ENCODE results near the gene MAGI2.

The MAGI2 gene

DNA sequence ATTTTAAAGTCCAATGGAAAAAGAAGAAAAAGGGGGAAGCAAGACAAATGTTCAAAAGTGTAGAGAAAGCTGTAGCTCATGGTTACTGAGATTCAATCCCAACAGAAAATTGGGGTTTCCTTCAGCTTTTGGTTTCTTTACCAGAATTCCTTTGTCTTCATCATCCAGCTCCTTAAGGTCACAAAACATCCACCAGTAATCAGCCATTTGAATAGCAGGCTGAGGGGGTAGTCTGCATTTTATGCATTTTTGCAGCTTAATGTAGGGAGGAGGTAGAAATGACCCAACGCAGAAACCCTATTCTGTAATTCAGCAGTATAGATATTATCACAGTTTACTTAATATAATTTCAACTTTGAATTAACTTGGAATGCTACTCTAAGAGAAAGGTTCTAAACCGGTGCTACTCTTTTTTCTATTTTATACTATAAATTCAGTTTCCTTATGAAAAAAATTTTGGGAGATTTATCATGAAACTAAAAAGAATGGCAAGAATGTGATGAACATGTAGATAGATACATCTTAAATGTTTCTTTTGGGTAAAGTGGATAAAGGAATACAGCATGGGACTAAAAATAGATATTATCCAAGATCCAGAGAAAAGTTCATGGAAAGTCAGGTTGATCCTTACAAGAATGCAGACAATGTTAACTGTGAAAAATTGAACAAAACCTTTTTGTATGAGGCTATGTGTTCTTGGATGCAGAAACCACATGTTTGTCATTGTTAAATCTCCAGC, 1058.0 kb downstream of the MAGI2 start:
- TF ChIP-seq ZNF274 (IDR thresholded peaks at IDR 0.05; ENCODE audit: low read depth, low read length) = no peak
- no peak overlapping the region for H3K4me3 ChIP-seq (ENCODE audit: low read length)

DNA sequence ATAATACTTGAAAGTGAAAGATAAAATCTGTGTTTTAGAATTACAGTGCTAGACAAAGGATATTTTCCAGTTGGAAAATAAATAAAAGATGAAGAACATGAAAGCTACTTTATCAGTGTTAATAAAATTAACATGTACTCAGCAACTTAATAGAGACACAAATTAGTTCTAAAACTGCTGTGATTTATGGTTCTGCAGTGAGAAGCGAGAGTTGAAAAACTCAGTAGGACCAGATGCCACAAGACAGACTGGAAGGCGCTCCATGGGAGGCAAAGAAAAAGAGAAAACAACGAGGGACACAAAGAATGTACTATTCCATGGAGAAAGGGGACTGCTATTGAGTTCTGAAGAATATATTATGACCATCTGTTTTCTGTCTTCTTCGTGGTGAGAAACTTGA, 1064.4 kb downstream of the MAGI2 start:
- no peak for TF ChIP-seq ZNF274 (IDR thresholded peaks at IDR 0.05; ENCODE audit: low read depth, low read length)

DNA sequence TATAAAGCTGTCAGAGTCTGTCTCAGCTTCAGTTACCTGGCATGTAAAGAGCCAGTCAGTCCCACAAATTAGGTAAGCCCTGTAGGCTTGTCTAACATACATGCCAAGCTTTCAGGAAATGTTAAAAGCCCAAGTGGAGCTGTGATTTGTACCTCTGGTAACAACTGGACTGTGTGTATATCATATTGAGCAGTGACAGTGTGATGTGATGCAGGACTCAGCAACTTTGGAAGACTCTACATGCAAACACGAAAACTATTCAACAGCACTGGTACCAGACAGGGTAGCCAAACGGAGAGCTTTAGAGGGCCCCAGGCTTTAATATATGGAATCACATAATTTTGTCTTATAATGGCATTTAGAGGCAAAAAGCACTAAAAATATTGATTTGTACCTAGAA, 1066.9 kb downstream of the MAGI2 start:
- no peak overlapping the region for H3K4me3 ChIP-seq (ENCODE audit: low read length)
- TF ChIP-seq ZNF274 (IDR thresholded peaks at IDR 0.05; ENCODE audit: low read depth, low read length) = no peak

More for the DNA sequence above, 1064.4 kb downstream of the MAGI2 start:
- H3K4me3 ChIP-seq (ENCODE audit: low read length) = no peak overlapping the region

DNA sequence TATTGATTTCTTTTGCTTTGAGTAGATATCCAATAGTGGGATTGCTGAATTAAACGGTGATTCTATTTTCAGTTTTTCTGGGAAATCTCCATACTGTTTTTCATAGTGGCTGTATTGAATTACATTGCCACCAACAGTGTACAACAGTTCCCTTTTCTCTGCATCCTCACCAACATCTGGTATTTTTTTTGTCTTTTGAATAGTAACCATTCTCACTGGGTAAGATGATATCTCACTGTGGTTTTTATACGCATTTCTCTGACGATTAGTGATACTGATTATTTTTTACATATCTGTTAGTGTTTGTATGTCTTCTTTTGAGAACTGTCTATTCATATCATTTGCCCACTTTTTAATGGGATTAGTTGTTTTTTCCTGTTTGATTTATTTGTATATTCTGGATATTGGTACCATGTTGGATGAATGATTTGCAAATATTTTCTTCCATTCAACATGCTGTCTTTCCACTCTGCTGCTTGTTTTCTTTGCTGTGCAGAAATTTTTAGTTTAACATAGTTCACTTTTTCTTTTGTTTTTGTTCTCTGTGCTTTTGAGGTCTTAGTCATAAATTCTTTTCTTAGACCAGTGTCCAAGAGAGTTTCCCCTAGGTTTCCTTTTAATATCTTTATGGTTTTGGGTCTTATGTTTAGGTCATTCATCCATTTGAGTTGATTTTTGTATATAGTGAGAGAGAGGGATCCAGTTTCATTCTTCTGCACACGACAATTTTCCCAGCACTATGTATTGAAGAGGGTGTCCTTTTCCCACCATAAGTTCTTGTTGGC, 1070.2 kb downstream of the MAGI2 start:
- no peak overlapping the region for H3K4me3 ChIP-seq (ENCODE audit: low read length)
- TF ChIP-seq ZNF274 (IDR thresholded peaks at IDR 0.05; ENCODE audit: low read depth, low read length) = no peak

DNA sequence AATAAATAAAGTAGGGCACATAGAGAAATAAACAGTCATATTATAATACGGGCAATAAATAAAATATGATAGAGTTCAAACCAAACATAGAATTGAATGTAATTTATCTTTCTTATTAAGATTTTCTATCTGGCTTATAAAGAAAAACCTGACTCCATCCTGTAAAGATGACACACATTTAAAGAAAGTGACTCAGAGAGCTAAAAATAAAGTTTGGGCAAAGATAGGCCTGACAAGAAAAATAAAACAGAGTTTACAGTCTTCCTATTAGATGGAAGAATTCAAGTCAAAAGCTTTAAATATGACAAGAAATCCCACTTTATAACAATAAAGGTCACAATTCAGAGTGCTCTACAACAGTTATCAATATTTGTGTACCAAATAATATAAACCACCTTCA, 1074.3 kb downstream of the MAGI2 start:
- no peak overlapping the region for H3K4me3 ChIP-seq (ENCODE audit: low read length)
- TF ChIP-seq ZNF274 (IDR thresholded peaks at IDR 0.05; ENCODE audit: low read depth, low read length) = no peak

DNA sequence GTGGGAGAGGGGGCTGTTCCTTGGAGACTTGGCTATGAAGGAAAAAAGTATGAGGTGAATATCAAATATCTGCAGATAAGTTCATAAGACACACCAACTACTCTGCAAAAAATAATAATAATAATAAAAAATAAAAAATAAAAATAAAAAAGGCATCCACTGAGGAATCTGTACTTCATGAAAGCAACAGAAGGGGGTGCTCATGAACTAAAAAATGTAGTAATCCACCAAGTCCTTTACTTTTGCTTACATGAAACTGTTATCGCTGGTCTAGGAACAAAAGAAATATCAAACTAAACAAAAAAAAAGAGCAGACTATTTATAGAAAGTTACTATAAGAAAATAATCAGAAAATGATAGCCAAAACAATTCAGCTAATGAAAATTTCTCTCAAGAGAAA, 1075.9 kb downstream of the MAGI2 start:
- no peak overlapping the region for H3K4me3 ChIP-seq (ENCODE audit: low read length)
- TF ChIP-seq ZNF274 (IDR thresholded peaks at IDR 0.05; ENCODE audit: low read depth, low read length) = no peak

DNA sequence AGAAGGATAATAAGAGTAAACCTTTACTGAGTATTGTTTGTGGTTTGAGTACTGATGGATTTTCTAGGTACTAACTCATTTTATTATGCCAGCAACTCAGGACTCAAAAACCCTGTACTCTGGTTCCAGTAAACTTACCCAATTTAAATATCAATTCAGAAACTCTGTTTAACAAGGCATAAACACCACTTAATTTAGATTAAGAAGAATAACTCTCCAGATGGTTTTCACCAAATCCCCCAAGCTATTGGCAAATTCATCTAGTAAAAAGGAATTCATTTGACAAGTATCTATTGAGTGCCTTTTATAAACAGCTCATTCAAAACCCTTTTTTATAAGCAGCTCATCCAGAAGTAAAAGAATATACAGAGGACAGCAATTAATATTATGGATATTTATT, 1082.5 kb downstream of the MAGI2 start:
- TF ChIP-seq ZNF274 (IDR thresholded peaks at IDR 0.05; ENCODE audit: low read depth, low read length) = no peak
- H3K4me3 ChIP-seq (ENCODE audit: low read length) = no peak overlapping the region

DNA sequence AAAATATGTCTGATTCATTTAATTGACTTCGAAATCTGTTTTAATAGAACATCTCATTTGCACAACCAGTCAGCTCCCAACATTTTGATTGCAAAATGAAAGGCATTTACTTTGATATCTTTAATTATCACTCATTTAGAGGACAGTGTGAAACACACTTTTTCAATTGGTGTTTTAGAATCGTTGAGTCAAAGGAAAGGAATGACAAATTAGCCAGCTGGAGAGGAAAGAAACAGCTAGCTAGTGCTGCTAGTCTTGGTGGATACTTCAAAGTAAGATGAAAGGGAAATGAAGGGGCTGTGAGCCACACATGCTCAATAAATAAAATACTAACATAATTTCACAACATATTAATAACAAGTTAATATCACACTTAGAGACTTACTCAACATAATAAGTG, 1084.7 kb downstream of the MAGI2 start:
- H3K4me3 ChIP-seq (ENCODE audit: low read length) = no peak overlapping the region
- TF ChIP-seq ZNF274 (IDR thresholded peaks at IDR 0.05; ENCODE audit: low read depth, low read length) = no peak

DNA sequence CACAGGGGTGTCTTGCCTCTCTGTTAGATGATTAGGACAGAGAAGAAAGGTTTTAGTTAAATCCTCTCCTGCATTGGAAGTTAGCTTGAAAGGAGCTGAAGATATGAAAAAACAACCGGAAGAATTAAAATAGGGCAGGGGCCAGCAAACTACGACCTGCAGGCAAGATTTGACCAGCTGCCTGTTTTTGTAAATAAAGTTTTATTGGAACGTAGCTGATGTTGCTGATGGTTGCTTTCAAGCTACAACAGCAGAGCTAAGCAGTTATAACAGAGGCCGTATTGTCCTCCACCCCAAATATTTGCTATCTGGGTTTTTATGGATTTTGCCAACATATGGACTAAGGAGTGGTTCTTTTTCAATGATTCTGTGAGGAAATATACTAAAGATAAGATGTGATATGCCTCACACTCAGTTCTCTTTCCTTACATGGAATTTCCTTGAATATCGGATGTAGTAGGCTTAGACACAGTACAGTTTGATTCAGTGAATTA, 1086.1 kb downstream of the MAGI2 start:
- H3K4me3 ChIP-seq (ENCODE audit: low read length) = no peak overlapping the region
- TF ChIP-seq ZNF274 (IDR thresholded peaks at IDR 0.05; ENCODE audit: low read depth, low read length) = no peak

DNA sequence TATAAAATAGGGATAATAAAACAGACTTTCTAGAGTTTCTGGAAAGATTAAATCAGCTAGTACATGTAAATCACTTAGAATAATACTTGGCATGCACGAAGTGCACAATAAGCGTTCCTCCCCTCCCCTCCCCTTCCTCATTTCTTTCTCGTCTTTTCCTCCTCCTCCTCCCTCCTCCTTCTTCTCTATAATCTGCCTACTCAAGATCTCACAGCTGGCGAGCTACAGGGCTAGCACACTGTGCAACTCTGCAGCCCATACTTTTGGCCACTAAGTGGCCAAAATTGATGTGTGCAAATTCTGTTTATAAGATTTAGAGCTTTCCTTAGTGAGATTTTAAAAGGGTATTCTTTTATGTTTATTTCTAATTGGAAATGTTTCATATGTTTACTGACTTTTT, 1089.6 kb downstream of the MAGI2 start:
- TF ChIP-seq ZNF274 (IDR thresholded peaks at IDR 0.05; ENCODE audit: low read depth, low read length) = no peak
- H3K4me3 ChIP-seq (ENCODE audit: low read length) = no peak overlapping the region

DNA sequence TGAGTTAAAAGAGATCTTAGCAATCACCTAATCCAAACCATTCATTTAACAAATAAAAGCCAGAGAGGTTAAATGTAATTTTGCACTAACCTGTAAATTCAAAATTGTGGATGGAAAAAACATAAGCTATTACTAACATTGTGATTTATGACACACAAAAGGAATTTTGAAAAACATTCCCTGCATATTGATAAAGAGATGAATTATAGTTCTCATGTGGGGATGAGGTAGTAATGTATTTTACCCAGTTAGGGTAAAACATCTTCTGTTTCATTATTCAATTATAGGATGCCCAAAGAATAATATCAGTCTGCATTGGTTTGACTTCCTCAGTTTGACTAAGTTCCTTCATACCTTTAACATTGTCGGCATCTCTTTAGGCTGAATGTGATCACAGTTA, 1093.6 kb downstream of the MAGI2 start:
- H3K4me3 ChIP-seq (ENCODE audit: low read length) = no peak overlapping the region
- no peak for TF ChIP-seq ZNF274 (IDR thresholded peaks at IDR 0.05; ENCODE audit: low read depth, low read length)

DNA sequence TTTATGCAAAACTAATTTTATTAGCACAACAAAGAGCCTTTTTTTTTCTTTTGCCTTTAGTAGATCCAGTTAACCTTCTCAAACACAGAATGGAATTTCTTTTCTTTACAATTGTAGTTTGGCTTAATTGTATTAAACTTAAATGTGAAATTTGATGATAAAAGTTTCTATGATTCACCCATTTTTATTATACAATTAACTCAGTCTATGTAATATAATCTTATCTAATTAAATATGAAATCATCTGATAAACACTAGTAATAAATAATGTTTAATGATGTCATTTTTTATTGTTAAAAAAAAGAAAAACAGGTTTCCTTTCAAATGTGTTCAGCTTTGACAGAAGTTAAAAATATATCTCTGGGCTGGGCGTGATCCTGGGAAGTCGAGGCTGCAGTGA, 1095.8 kb downstream of the MAGI2 start:
- H3K4me3 ChIP-seq (ENCODE audit: low read length) = no peak overlapping the region

DNA sequence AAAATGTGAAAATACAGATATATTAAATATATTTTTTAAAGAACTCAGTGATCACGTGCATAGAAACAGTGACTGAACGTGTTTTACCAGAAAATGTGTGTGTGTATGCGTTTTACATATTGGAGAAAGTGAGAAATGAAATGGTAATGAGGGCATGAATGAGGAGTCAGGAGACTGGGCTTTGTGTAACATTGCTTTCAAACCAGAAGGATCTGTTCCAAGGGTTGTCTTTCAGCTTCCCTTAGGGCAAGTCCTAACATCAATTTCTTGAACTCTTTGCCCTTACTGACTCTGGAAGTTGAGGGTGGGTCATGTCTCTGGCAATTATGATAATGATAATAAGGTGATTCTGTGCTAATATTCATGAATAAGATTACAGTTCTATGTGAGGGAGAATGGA, 1097.6 kb downstream of the MAGI2 start:
- TF ChIP-seq ZNF274 (IDR thresholded peaks at IDR 0.05; ENCODE audit: low read depth, low read length) = no peak

More for the DNA sequence above, 1095.8 kb downstream of the MAGI2 start:
- no peak for TF ChIP-seq ZNF274 (IDR thresholded peaks at IDR 0.05; ENCODE audit: low read depth, low read length)

DNA sequence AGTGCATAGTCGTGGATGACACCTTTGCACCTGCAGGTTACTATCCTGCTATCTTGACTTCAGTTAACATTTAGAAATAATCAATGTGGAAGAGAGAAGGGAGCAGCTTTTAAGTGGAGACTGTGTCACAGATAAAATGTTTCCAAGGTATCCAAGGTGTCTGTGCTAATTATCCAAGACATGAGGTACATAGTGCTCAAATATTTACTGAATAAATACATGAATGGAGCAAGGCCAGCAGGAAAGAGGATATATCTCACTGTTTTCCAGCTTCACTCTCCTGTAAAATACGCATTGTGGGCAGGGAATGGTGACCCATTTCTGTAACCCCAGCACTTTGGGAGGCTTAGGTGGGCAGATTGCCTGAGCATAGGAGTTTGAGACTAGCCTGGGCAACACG, 1102.5 kb downstream of the MAGI2 start:
- no peak overlapping the region for H3K4me3 ChIP-seq (ENCODE audit: low read length)
- TF ChIP-seq ZNF274 (IDR thresholded peaks at IDR 0.05; ENCODE audit: low read depth, low read length) = no peak

More for the DNA sequence above, 1097.6 kb downstream of the MAGI2 start:
- no peak overlapping the region for H3K4me3 ChIP-seq (ENCODE audit: low read length)

DNA sequence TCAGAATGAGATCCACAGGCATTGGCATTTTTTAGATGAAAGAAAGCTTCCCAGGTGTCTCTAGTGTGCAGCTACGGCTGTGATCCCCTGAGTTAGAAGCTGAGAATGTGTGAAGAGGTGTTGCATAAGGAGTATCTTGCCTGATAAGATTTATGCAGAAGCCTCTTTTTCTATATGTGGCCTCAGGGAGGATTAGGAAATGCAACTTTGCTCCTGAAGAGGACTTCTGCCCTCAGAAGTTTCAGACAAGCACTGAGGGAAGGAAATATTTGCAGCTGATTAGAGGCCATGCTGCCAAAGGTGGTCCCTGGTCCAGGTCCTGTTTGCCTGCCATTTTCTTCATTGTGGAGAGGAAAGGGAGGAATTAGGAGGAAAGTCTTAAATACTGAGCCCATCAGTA, 1103.1 kb downstream of the MAGI2 start:
- no peak overlapping the region for H3K4me3 ChIP-seq (ENCODE audit: low read length)
- no peak for TF ChIP-seq ZNF274 (IDR thresholded peaks at IDR 0.05; ENCODE audit: low read depth, low read length)
